Tibial nerve (tissue), 4 donors: ENCODE results near the gene MUC20. TPM values are rescaled to one million over a fixed set of nuclear protein-coding genes. Genes with fewer than 3 reads are reported as not detected.
"Not testable (repeated sequence)": the region's sequence is repeated elsewhere in the genome, so short reads cannot be mapped to it uniquely, and the experiment has no call there.

Source experiments
- DNase-seq, 2 donors: peaks; one replicate each; pipeline ENCODE4 v3.0.0-alpha.2; 2019; ENCODE audit warnings: low spot score in 2 of 2
- H3K27ac ChIP-seq, 4 donors: fragments of 200-600 bp; sonication (generic) in 3 of 4; one replicate each; pipeline ENCODE4 v1.5.1; 2017 to 2019; ENCODE audit warnings: mild to moderate bottlenecking in 1 of 4
- H3K27me3 ChIP-seq, 2 donors: fragments of 200-600 bp; sonication (generic) in 1 of 2; one replicate each; pipeline versions ENCODE4 v1.5.1 to v1.6.0; 2017 to 2019
- H3K36me3 ChIP-seq, 3 donors: fragments of 200-600 bp; sonication (generic); one replicate each; pipeline ENCODE4 v1.5.1; 2018 to 2019
- H3K4me1 ChIP-seq, 4 donors: fragments of 200-600 bp; sonication (generic) in 3 of 4; one replicate each; pipeline ENCODE4 v1.5.1; 2017 to 2019
- H3K4me3 ChIP-seq, 4 donors: fragments of 200-600 bp; sonication (generic) in 3 of 4; one replicate each; pipeline ENCODE4 v1.5.1; 2017 to 2019; ENCODE audit warnings: mild to moderate bottlenecking in 1 of 4, moderate library complexity in 1 of 4
- H3K9me3 ChIP-seq, 4 donors: fragments of 200-600 bp; sonication (generic) in 3 of 4; one replicate each; pipeline ENCODE4 v1.5.1; 2017 to 2019
- CTCF ChIP-seq, 5 experiments: fragments of 200-600 bp in 3 of 5; fragments of 450-650 bp in 2 of 5; sonication (generic) in 3 of 5; IDR thresholded peaks; one replicate each; pipeline ENCODE4 v1.5.1; 2016 to 2019; ENCODE audit warnings: antibody characterized with exemption in 5 of 5, mild to moderate bottlenecking in 3 of 5, moderate library complexity in 2 of 5
- EP300 ChIP-seq, 2 donors: sonication (generic); formaldehyde crosslinking; IDR thresholded peaks; one replicate each; pipeline ENCODE4 v1.6.1; 2017; ENCODE audit warnings: antibody characterized with exemption in 2 of 2, mild to moderate bottlenecking in 1 of 2
- POLR2A ChIP-seq, 2 donors: fragments of 450-650 bp; IDR thresholded peaks; one replicate each; pipeline ENCODE4 v1.6.1; 2017; ENCODE audit warnings: antibody characterized with exemption in 2 of 2, mild to moderate bottlenecking in 2 of 2, moderate library complexity in 2 of 2
- WGBS, 2 donors: methylation state at CpG; one replicate each; pipeline ENCODE4 v1.1.5; 2018; 5-methylcytosine and 5-hydroxymethylcytosine counted together
- total RNA-seq, 4 donors: library from RNA; depleted of rRNA; stranded (reverse); fragments of >200 nt; gene quantifications; one replicate each; pipeline ENCODE4 v1.1.0, GENCODE V29; 2016

Gene MUC20
- total RNA-seq, 4 donors from 2014 or later: 11.0 to 67.5 (median 22.9) TPM

GRCh38 chr3:195692781-195693427 is 27.9 kb upstream of the MUC20 start:
- H3K4me3 ChIP-seq: no peak overlapping the region
- DNase-seq: no peak

GRCh38 chr3:195693428-195694216 is 27.2 kb upstream of the MUC20 start:
- no peak for DNase-seq
- H3K4me1 ChIP-seq: peaks cover 0 to 26% (median 5%) of the 10 kb centered on the region in 4 donors
- no peaks in the 10 kb centered on the region for H3K27me3 ChIP-seq
- 81 to 91% methylated on average over 13 of the region's 13 CpGs for WGBS, 2 donors
- H3K4me3 ChIP-seq: no peak overlapping the region
- no peaks in the 10 kb centered on the region for H3K9me3 ChIP-seq
- H3K27ac ChIP-seq: peak overlapping the region in 1 of 4 donors; percentile 82
- TF ChIP-seq CTCF (IDR thresholded peaks at IDR 0.05) (no peak), EP300 (IDR thresholded peaks at IDR 0.05) (no peak), POLR2A (IDR thresholded peaks at IDR 0.05) (no peak)
- H3K36me3 ChIP-seq: peaks cover 3 to 87% (median 4%) of the 10 kb centered on the region in 3 donors

More at GRCh38 chr3:195692781-195693427, 27.9 kb upstream of the MUC20 start:
- Histone ChIP-seq H3K27me3 (no peaks in the 10 kb centered on the region), H3K4me1 (peaks cover 0 to 19% (median 5%) of the 10 kb centered on the region in 4 donors), H3K27ac (no peak overlapping the region), H3K36me3 (peaks cover 3 to 81% (median 4%) of the 10 kb centered on the region in 3 donors), H3K9me3 (no peaks in the 10 kb centered on the region)
- 86 to 94% methylated on average over 5 of the region's 5 CpGs for WGBS, 2 donors
- TF ChIP-seq EP300 (IDR thresholded peaks at IDR 0.05) (no peak), POLR2A (IDR thresholded peaks at IDR 0.05) (no peak), CTCF (IDR thresholded peaks at IDR 0.05) (no peak)

- not testable (repeated sequence) for H3K4me3 ChIP-seq, H3K27me3 ChIP-seq, DNase-seq, H3K9me3 ChIP-seq, H3K27ac ChIP-seq
- H3K36me3 ChIP-seq: peaks cover 3 to 87% (median 4%) of the 10 kb centered on the region in 3 donors
- H3K4me1 ChIP-seq: peaks cover 0 to 29% (median 5%) of the 10 kb centered on the region in 4 donors
- WGBS, 2 donors: 54 to 74% methylated on average over 8 of the region's 8 CpGs
These were observed 26.3 kb upstream of the MUC20 start for GRCh38 chr3:195694217-195695076.

- WGBS, 2 donors: 84 to 88% methylated on average over 22 to 31 of the region's 31 CpGs
- peaks cover 0 to 26% (median 3%) of the 10 kb centered on the region in 4 donors for H3K4me1 ChIP-seq
- H3K36me3 ChIP-seq: peaks cover 3 to 97% (median 4%) of the 10 kb centered on the region in 3 donors
- no peak for TF ChIP-seq CTCF (IDR thresholded peaks at IDR 0.05)
- TF ChIP-seq EP300 (IDR thresholded peaks at IDR 0.05): no peak
- no peak for TF ChIP-seq POLR2A (IDR thresholded peaks at IDR 0.05)
- no peaks in the 10 kb centered on the region for H3K27me3 ChIP-seq
- no peaks in the 10 kb centered on the region for H3K9me3 ChIP-seq
- H3K4me3 ChIP-seq: no peak overlapping the region
- DNase-seq: no peak
- no peak overlapping the region for H3K27ac ChIP-seq
These were observed 24.0 kb upstream of the MUC20 start for GRCh38 chr3:195696632-195697278.
